Left lung (tissue), 10 donors: ENCODE measurements around the gene ADGRA1. TPM values are rescaled to one million over a fixed set of nuclear protein-coding genes. Genes with fewer than 3 reads are reported as not detected.

Experiments used
- ATAC-seq: fragments of 200-7000 bp; cut with Tn5 transposase; one replicate; pipeline ENCODE4 v1.9.1; 2020; ENCODE audit warnings: moderate library complexity
- DNase-seq, 4 donors: peaks; one replicate each; pipeline ENCODE4 v3.0.0-alpha.2; 2013 to 2020
- H3K27ac ChIP-seq, 2 donors: fragments of 200-600 bp; sonication (generic) in 1 of 2; one replicate each; pipeline versions ENCODE4 v1.5.0 to v1.8.0; 2020 to 2021
- H3K27me3 ChIP-seq, 2 donors: fragments of 200-600 bp; sonication (generic) in 1 of 2; one replicate each; pipeline versions ENCODE4 v1.5.0 to v1.8.0; 2020 to 2021
- H3K36me3 ChIP-seq, 2 donors: fragments of 200-600 bp; sonication (generic) in 1 of 2; one replicate each; pipeline versions ENCODE4 v1.5.0 to v1.8.0; 2020 to 2021
- H3K4me1 ChIP-seq, 2 donors: fragments of 200-600 bp; one replicate each; pipeline ENCODE4 v1.8.0; 2021
- H3K4me3 ChIP-seq, 2 donors: fragments of 200-600 bp; sonication (generic) in 1 of 2; one replicate each; pipeline versions ENCODE4 v1.5.0 to v1.8.0; 2020 to 2021; ENCODE audit warnings: mild to moderate bottlenecking in 1 of 2
- H3K9me3 ChIP-seq, 2 donors: fragments of 200-600 bp; sonication (generic) in 1 of 2; one replicate each; pipeline versions ENCODE4 v1.5.0 to v1.8.0; 2020 to 2021
- CTCF ChIP-seq, 2 donors: fragments of 200-600 bp; sonication (generic) in 1 of 2; IDR thresholded peaks; one replicate each; pipeline versions ENCODE4 v1.5.0 to v1.8.0; 2021; ENCODE audit warnings: antibody characterized with exemption in 2 of 2
- intact Hi-C, 2 donors: fragments of 100-400 bp; cut with DNase I; formaldehyde crosslinking; loops; one replicate each; pipeline versions ENCODE4 v1.11.2 to v1.14.2; 2022
- polyA plus RNA-seq, 6 donors: library from polyadenylated mRNA; unstranded; fragments of 120-200 nt; gene quantifications; one replicate each; pipeline ENCODE4 v1.2.1, GENCODE V29; 2013; ENCODE audit not compliant: insufficient read length in 6 of 6
- total RNA-seq, 2 donors: library from RNA; stranded (reverse); fragmentation: NEBNext Ultra II Directional; extraction: Animal tissue kit (Norgen Biotek cat#: 25700); gene quantifications; one replicate each; pipeline ENCODE4 v1.2.1, GENCODE V29; 2021
- donor health status: DM: no; HTN: yes; CAD: no.
- donor health status: DM: no; HTN: no; CAD: no.

Gene ADGRA1
- total and polyA plus RNA-seq, 8 donors = 0.07 to 0.24 (median 0.09) TPM; not detected in 1

GRCh38 chr10:133094286-133094685 lies 6.6 kb downstream of the ADGRA1 start:
- no peak overlapping the region for H3K27ac ChIP-seq
- no peaks in the 10 kb centered on the region for H3K9me3 ChIP-seq
- ATAC-seq (no peak), DNase-seq (no peak)
- no peak overlapping the region for H3K4me3 ChIP-seq
- no peaks in the 10 kb centered on the region for H3K4me1 ChIP-seq
- intact Hi-C loops = no loop called here
- TF ChIP-seq CTCF (IDR thresholded peaks at IDR 0.05) = no peak
- no peaks in the 10 kb centered on the region for H3K36me3 ChIP-seq
- H3K27me3 ChIP-seq = peaks cover 12 to 75% of the 10 kb centered on the region in 2 donors

- Histone ChIP-seq H3K4me3 (no peak overlapping the region), H3K9me3 (no peaks in the 10 kb centered on the region), H3K4me1 (no peaks in the 10 kb centered on the region), H3K27me3 (peaks cover 6 to 75% of the 10 kb centered on the region in 2 donors), H3K36me3 (no peaks in the 10 kb centered on the region), H3K27ac (no peak overlapping the region)
- ATAC-seq (no peak), DNase-seq (peak in 1 of 4 donors; percentile 72)
- TF ChIP-seq CTCF (IDR thresholded peaks at IDR 0.05) = no peak
- intact Hi-C loops = no loop called here
These were observed 7.1 kb downstream of the ADGRA1 start for GRCh38 chr10:133094866-133095265.

- DNase-seq = peak in 1 of 4 donors; percentile 68
- no peak overlapping the region for H3K27ac ChIP-seq
- ATAC-seq = no peak
- H3K4me3 ChIP-seq = no peak overlapping the region
- H3K9me3 ChIP-seq = no peaks in the 10 kb centered on the region
- no peak for TF ChIP-seq CTCF (IDR thresholded peaks at IDR 0.05)
- intact Hi-C loops = no loop called here
- H3K27me3 ChIP-seq = peaks cover 3 to 75% of the 10 kb centered on the region in 2 donors
- H3K4me1 ChIP-seq = no peaks in the 10 kb centered on the region
- H3K36me3 ChIP-seq = no peaks in the 10 kb centered on the region
These were observed 7.9 kb downstream of the ADGRA1 start for GRCh38 chr10:133095586-133095985.

- no peak for ATAC-seq
These were observed 9.0 kb downstream of the ADGRA1 start for GRCh38 chr10:133096616-133097269.

GRCh38 chr10:133097418-133097817 lies 9.7 kb downstream of the ADGRA1 start:
- H3K4me1 ChIP-seq = no peaks in the 10 kb centered on the region
- peaks cover 5 to 84% of the 10 kb centered on the region in 2 donors for H3K27me3 ChIP-seq
- no peak overlapping the region for H3K4me3 ChIP-seq
- no peak overlapping the region for H3K27ac ChIP-seq
- H3K9me3 ChIP-seq = no peaks in the 10 kb centered on the region
- DNase-seq = peak in 1 of 4 donors; percentile 58
- no peak for ATAC-seq
- intact Hi-C loops = no loop called here
- no peak for TF ChIP-seq CTCF (IDR thresholded peaks at IDR 0.05)
- H3K36me3 ChIP-seq = no peaks in the 10 kb centered on the region

More at GRCh38 chr10:133096616-133097269, 9.0 kb downstream of the ADGRA1 start:
- peaks cover 5 to 79% of the 10 kb centered on the region in 2 donors for H3K27me3 ChIP-seq
- intact Hi-C loops = no loop called here
- no peak for TF ChIP-seq CTCF (IDR thresholded peaks at IDR 0.05)
- no peaks in the 10 kb centered on the region for H3K36me3 ChIP-seq
- no peaks in the 10 kb centered on the region for H3K4me1 ChIP-seq
- H3K4me3 ChIP-seq = no peak overlapping the region
- peak in 1 of 4 donors; percentile 71 for DNase-seq
- H3K9me3 ChIP-seq = no peaks in the 10 kb centered on the region
- no peak overlapping the region for H3K27ac ChIP-seq
